ENCODE results near the gene RILPL1.
"Not testable (repeated sequence)": the region's sequence is repeated elsewhere in the genome, so short reads cannot be mapped to it uniquely, and the experiment has no call there.

The RILPL1 gene

GRCh38 chr12:123468786-123469185, 64.7 kb downstream of the RILPL1 start:
- DNase-seq (ENCODE audit: low spot score) = no peak

- DNase-seq (ENCODE audit: low spot score) = no peak
Observed at GRCh38 chr12:123465084-123465483, 68.4 kb downstream of the RILPL1 start.

- DNase-seq (ENCODE audit: low spot score) = not testable (repeated sequence)
Observed at GRCh38 chr12:123463174-123463573, 70.3 kb downstream of the RILPL1 start.

GRCh38 chr12:123457980-123458779, 75.3 kb downstream of the RILPL1 start, which contains the start of gene SNRNP35:
Gene SNRNP35, plus strand, starts transcription at chr12:123458139. Its CDS starts 7,402 bp downstream, at chr12:123465541.
- DNase-seq (ENCODE audit: low spot score) = peak; percentile 69

- no peak for DNase-seq (ENCODE audit: low spot score)
Observed at GRCh38 chr12:123453165-123453564, 80.4 kb downstream of the RILPL1 start.

GRCh38 chr12:123452276-123452550, 81.3 kb downstream of the RILPL1 start:
- DNase-seq (ENCODE audit: low spot score) = not testable (repeated sequence)

GRCh38 chr12:123450636-123451035, 82.9 kb downstream of the RILPL1 start:
- DNase-seq (ENCODE audit: low spot score) = no peak

GRCh38 chr12:123449856-123450255, 83.7 kb downstream of the RILPL1 start:
- DNase-seq (ENCODE audit: low spot score) = no peak

- no peak for DNase-seq (ENCODE audit: low spot score)
Observed at GRCh38 chr12:123449249-123449733, 84.2 kb downstream of the RILPL1 start.

- DNase-seq (ENCODE audit: low spot score) = no peak
Observed at GRCh38 chr12:123446333-123446713, 87.2 kb downstream of the RILPL1 start.

GRCh38 chr12:123445388-123446332, 87.9 kb downstream of the RILPL1 start:
- DNase-seq (ENCODE audit: low spot score) = no peak

- DNase-seq (ENCODE audit: low spot score) = no peak
Observed at GRCh38 chr12:123444092-123445026, 89.2 kb downstream of the RILPL1 start.

GRCh38 chr12:123442774-123443173, 90.7 kb downstream of the RILPL1 start:
- no peak for DNase-seq (ENCODE audit: low spot score)

GRCh38 chr12:123441523-123442164, 91.9 kb downstream of the RILPL1 start:
- DNase-seq (ENCODE audit: low spot score) = no peak

GRCh38 chr12:123436017-123436964, 97.2 kb downstream of the RILPL1 start, which contains the start of gene RILPL2:
Gene RILPL2, minus strand, starts transcription at chr12:123436684. Its CDS starts 264 bp downstream, at chr12:123436420.
- DNase-seq (ENCODE audit: low spot score) = peak; percentile 57

GRCh38 chr12:123435636-123436016, 97.9 kb downstream of the RILPL1 start:
- no peak for DNase-seq (ENCODE audit: low spot score)

GRCh38 chr12:123433615-123434014, 99.9 kb downstream of the RILPL1 start:
- no peak for DNase-seq (ENCODE audit: low spot score)

- not testable (repeated sequence) for DNase-seq (ENCODE audit: low spot score)
Observed at GRCh38 chr12:123431951-123432817, 101.3 kb downstream of the RILPL1 start.

GRCh38 chr12:123429101-123429500, 104.4 kb downstream of the RILPL1 start:
- not testable (repeated sequence) for DNase-seq (ENCODE audit: low spot score)
